Gastrocnemius medialis (tissue), 4 donors: Measurements from ENCODE around the gene C2orf76. TPM values are rescaled to one million over a fixed set of nuclear protein-coding genes. Genes with fewer than 3 reads are reported as not detected.

Experiments used
- ATAC-seq, 2 donors: fragments of 150-250 bp; one replicate each; pipeline ENCODE4 v1.9.1; 2016
- DNase-seq, 2 donors: peaks; one replicate each; pipeline ENCODE4 v3.0.0-alpha.2; 2019
- H3K27ac ChIP-seq, 4 donors: fragments of 200-600 bp; sonication (generic); 1 replicate in 1 of 4; 2 replicates in 3 of 4; pipeline ENCODE4 v1.5.1; 2016 to 2018; ENCODE audit warnings: mild to moderate bottlenecking in 2 of 4, moderate library complexity in 1 of 4
- H3K27me3 ChIP-seq, 3 donors: fragments of 200-600 bp; sonication (generic) in 2 of 3; 1 replicate in 1 of 3; 2 replicates in 2 of 3; pipeline versions ENCODE4 v1.5.1 to v1.6.0; 2016 to 2019; ENCODE audit warnings: mild to moderate bottlenecking in 1 of 3, moderate library complexity in 1 of 3
- H3K36me3 ChIP-seq, 2 donors: fragments of 200-600 bp; sonication (generic) in 1 of 2; one replicate each; pipeline ENCODE4 v1.5.1; 2017 to 2018
- H3K4me1 ChIP-seq, 2 donors: fragments of 200-600 bp; sonication (generic) in 1 of 2; one replicate each; pipeline ENCODE4 v1.5.1; 2016 to 2017; ENCODE audit warnings: mild to moderate bottlenecking in 2 of 2
- H3K4me3 ChIP-seq, 4 donors: fragments of 200-600 bp; sonication (generic) in 3 of 4; 1 replicate in 1 of 4; 2 replicates in 3 of 4; pipeline ENCODE4 v1.5.1; 2016 to 2019; ENCODE audit warnings: mild to moderate bottlenecking in 2 of 4
- H3K9me3 ChIP-seq, 3 donors: fragments of 200-600 bp; sonication (generic) in 2 of 3; 1 replicate in 1 of 3; 2 replicates in 2 of 3; pipeline ENCODE4 v1.5.1; 2016 to 2019
- POLR2A ChIP-seq, 2 donors: fragments of 450-650 bp; IDR thresholded peaks; one replicate each; pipeline ENCODE4 v1.6.1; 2017; ENCODE audit warnings: antibody characterized with exemption in 2 of 2, mild to moderate bottlenecking in 2 of 2, moderate library complexity in 2 of 2
- in situ Hi-C, 4 donors: fragments of 200-750 bp; cut with MboI; loops; one replicate each; pipeline versions ENCODE4 v1.15.0 to v1.8.0; 2017; ENCODE audit warnings: low sequenced_read_pairs in 4 of 4
- intact Hi-C: fragments of 100-400 bp; cut with DNase I; formaldehyde crosslinking; loops from one replicate; pipeline ENCODE4 v1.15.1; 2023; ENCODE audit warnings: low total_unique reads
- total RNA-seq, 4 donors: library from RNA; depleted of rRNA; stranded (reverse); fragments of >200 nt; gene quantifications; one replicate each; pipeline versions ENCODE4 v1.1.0 to v1.2.3, GENCODE V29; 2016
- TF ChIP-seq, protein P1 (sequence below), 5 experiments: fragments of 450-650 bp in 3 of 5; fragments of 200-600 bp in 2 of 5; sonication (generic) in 2 of 5; IDR thresholded peaks in 4 of 5; conservative IDR thresholded peaks in 1 of 5; 1 replicate in 4 of 5; 2 replicates in 1 of 5; pipeline ENCODE4 v1.5.1; 2016 to 2019; ENCODE audit warnings: antibody characterized with exemption in 5 of 5, mild to moderate bottlenecking in 3 of 5, moderate library complexity in 3 of 5

The C2orf76 gene
- total RNA-seq, 4 donors from 2014 or later, result 0.61 to 5.9 (median 2.6) TPM; not detected in 1

DNA sequence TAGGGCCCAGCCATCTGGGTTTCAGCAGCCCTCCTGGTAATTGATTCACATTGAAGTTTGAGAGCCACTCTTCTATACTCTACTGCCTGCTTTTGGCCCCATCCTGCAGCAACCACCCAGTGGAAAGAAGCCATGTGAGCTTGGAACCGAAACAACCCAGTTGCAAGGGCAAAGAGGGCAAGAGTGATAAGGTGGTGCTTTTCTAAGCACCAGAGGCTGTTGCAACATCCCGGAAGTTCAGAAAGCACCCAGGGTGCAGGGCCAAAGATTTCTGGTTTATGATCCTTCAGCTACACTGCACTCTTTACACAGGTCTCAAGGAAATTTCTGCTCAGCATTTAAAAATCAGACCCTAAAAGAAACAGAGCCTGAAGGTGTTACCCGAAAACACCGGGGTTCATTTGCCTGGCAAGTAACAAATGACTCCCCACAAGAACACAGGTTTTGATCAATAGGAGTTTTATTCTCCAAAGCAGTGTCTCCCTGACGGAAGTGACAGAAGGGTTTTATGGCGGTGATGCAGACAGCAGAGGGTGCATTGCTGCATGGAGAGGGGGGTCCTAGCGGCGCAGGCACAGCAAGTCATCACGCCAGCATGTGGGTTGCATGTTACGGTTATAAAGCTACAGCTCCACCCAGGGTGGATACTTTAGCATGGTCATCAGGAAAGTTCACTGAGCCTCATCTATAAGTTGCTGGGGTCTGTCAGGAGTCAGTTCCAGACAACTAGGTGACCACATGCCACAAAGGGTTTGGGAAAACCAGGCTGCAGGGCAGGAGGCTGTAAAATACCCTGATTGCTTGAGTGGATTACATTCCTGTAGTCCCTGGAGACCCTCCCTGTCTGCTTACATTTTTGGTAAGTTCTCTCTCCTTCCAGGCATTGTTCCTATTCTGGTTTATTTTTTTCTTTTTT lies 36.3 kb upstream of the C2orf76 start:
- Histone ChIP-seq H3K27me3 (no peaks in the 10 kb centered on the region), H3K4me3 (no peak overlapping the region), H3K27ac (no peak overlapping the region), H3K4me1 (peaks cover 0 to under 1% of the 10 kb centered on the region in 2 donors), H3K36me3 (no peaks in the 10 kb centered on the region), H3K9me3 (no peaks in the 10 kb centered on the region)
- in situ Hi-C loops (loop anchor here in 2 of 4 donors (10.0 to 25.0 kb wide), 2 partner anchors 72 to 259 kb away; no protein-coding TSS in a partner anchor), intact Hi-C loops (no loop called here)
- DNase-seq (no peak), ATAC-seq (no peak)
- TF ChIP-seq, protein P1, sequence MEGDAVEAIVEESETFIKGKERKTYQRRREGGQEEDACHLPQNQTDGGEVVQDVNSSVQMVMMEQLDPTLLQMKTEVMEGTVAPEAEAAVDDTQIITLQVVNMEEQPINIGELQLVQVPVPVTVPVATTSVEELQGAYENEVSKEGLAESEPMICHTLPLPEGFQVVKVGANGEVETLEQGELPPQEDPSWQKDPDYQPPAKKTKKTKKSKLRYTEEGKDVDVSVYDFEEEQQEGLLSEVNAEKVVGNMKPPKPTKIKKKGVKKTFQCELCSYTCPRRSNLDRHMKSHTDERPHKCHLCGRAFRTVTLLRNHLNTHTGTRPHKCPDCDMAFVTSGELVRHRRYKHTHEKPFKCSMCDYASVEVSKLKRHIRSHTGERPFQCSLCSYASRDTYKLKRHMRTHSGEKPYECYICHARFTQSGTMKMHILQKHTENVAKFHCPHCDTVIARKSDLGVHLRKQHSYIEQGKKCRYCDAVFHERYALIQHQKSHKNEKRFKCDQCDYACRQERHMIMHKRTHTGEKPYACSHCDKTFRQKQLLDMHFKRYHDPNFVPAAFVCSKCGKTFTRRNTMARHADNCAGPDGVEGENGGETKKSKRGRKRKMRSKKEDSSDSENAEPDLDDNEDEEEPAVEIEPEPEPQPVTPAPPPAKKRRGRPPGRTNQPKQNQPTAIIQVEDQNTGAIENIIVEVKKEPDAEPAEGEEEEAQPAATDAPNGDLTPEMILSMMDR (IDR thresholded peaks at IDR 0.05 in 4 of 5, conservative IDR thresholded peaks at IDR 0.05 in 1 of 5), result no peak
- no peak for TF ChIP-seq POLR2A (IDR thresholded peaks at IDR 0.05)

DNA sequence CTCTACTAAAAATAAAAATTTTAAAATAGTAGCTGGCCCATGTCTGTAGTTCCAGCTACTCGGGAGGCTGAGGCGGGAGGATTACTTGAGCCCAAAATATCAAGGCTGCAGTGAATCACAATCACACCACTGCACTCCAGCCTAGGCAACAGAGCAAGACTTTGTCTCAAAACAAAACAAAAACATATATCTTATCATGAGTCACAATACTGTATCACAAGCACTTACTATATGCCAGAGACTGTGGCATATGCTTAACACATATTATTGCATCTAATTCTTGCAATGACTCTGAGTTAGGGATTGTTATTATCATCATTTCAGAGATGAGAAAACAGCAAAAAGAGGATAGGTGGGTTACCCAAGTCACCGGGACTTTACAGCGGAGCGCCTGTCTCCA lies 35.5 kb upstream of the C2orf76 start:
- TF ChIP-seq, protein P1 (IDR thresholded peaks at IDR 0.05 in 4 of 5, conservative IDR thresholded peaks at IDR 0.05 in 1 of 5), result no peak
- TF ChIP-seq POLR2A (IDR thresholded peaks at IDR 0.05), result no peak
- DNase-seq (no peak), ATAC-seq (no peak)
- Histone ChIP-seq H3K4me1 (no peaks in the 10 kb centered on the region), H3K4me3 (no peak overlapping the region), H3K27ac (no peak overlapping the region), H3K27me3 (no peaks in the 10 kb centered on the region), H3K9me3 (no peaks in the 10 kb centered on the region), H3K36me3 (no peaks in the 10 kb centered on the region)
- intact Hi-C loops, result no loop called here
- in situ Hi-C loops, result loop anchor here in 2 of 4 donors (10.0 to 25.0 kb wide), 2 partner anchors 73 to 260 kb away; no protein-coding TSS in a partner anchor

DNA sequence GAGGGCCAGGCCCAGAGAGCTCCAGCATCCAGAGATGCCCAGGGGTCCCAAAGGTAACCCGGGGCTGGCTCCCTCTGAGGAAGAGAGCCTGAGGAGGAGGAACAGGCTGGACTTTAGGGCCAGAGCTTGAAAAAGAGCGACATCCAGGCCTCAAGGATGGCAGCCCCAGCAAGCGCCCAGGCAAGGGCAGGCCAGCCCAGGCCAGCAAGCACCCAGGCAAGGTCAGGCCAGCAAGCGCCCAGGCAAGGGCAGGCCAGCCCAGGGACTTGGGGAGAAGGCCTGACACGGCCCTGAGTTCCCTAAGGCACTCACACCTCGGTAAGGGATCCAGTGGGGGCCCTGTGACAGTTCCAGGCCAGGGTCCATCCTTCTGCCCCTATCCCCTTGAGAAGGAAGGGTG lies 30.6 kb upstream of the C2orf76 start:
- ATAC-seq (no peak), DNase-seq (no peak)
- no peak for TF ChIP-seq POLR2A (IDR thresholded peaks at IDR 0.05)
- TF ChIP-seq, protein P1 (IDR thresholded peaks at IDR 0.05 in 4 of 5, conservative IDR thresholded peaks at IDR 0.05 in 1 of 5), result no peak
- H3K4me3 ChIP-seq, result no peak overlapping the region
- H3K27ac ChIP-seq, result no peak overlapping the region
- no peaks in the 10 kb centered on the region for H3K4me1 ChIP-seq
- no peaks in the 10 kb centered on the region for H3K27me3 ChIP-seq
- in situ Hi-C loops (no loop called here), intact Hi-C loops (no loop called here)
- no peaks in the 10 kb centered on the region for H3K9me3 ChIP-seq
- no peaks in the 10 kb centered on the region for H3K36me3 ChIP-seq

DNA sequence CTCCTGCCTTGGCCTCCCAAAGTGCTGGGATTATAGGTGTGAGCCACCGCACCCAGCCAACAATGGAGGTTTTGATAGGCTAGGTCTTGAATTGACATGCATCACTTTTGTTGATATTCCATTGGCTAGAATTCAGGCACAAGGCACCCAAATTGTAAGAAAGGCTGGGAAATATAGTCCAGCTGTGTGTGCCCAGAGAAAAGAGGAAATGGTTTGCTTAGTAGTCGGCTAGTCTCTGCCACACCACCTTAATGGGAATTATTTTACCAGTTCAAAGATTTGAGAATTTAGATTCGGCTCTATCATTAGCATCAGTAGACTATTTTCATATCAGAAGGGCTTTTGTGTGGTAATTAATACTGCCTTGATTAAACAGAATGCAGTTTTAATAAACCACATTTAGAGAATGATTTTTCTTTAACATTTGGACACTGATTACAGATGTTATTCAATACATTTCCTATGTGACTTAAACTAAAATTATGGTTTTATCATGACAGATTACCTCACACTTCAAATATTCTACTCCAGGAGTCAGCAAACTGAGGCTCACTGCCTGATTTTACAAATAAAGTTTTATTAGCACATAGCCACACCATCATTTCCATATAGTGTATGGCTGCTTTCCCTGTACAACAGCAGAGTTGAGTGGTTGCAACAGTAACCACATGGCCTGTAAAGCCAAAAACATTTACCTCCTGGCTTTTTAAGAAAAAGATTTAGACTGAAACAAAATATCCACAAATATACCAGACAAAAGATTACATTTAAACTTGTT lies 27.5 kb upstream of the C2orf76 start:
- intact Hi-C loops, result no loop called here
- peaks cover 7 to 11% of the 10 kb centered on the region in 2 donors for H3K4me1 ChIP-seq

More for the DNA sequence above, 27.5 kb upstream of the C2orf76 start:
- Histone ChIP-seq H3K27me3 (no peaks in the 10 kb centered on the region), H3K4me3 (no peak overlapping the region), H3K9me3 (no peaks in the 10 kb centered on the region), H3K27ac (no peak overlapping the region), H3K36me3 (no peaks in the 10 kb centered on the region)
- DNase-seq (no peak), ATAC-seq (no peak)
- in situ Hi-C loops, result no loop called here
- TF ChIP-seq, protein P1 (IDR thresholded peaks at IDR 0.05 in 4 of 5, conservative IDR thresholded peaks at IDR 0.05 in 1 of 5), result no peak
- no peak for TF ChIP-seq POLR2A (IDR thresholded peaks at IDR 0.05)
